Measurements from ENCODE around the gene TIA1. TPM values are rescaled to one million over a fixed set of nuclear protein-coding genes. Genes with fewer than 3 reads are reported as not detected.
"Not testable (repeated sequence)": the region's sequence is repeated elsewhere in the genome, so short reads cannot be mapped to it uniquely, and the experiment has no call there.

Gene TIA1
- total RNA-seq, 4 donors from 2014 or later = 45.1 to 134 (median 78.0) TPM

DNA sequence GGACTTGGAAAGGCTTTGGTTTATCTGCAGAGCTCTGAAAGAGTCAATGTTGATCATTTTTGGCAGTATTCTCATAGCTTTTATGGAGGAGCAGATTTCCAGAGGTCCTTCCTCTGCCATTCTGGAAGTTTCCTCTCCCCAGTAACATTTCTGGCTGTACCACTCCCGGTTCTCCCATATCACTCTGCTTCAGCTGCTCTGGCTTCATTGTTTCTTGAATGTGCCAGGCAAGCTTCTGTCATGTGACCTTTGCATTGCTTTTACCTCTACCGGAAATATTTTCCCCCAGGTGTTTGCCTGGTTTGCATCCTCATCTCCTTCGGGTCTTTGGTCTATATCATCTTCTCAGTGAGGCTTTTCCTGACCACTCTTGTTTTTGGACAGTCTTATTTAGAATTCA lies 21.9 kb upstream of the TIA1 start:
- Histone ChIP-seq H3K4me3 (no peak overlapping the region), H3K36me3 (peaks cover 2 to 46% of the 10 kb centered on the region in 2 donors), H3K4me1 (peaks cover 0 to 9% (median 0%) of the 10 kb centered on the region in 3 donors), H3K27ac (no peak overlapping the region), H3K9me3 (no peaks in the 10 kb centered on the region), H3K27me3 (no peaks in the 10 kb centered on the region)
- TF ChIP-seq POLR2A (IDR thresholded peaks at IDR 0.05) = no peak
- TF ChIP-seq, protein P1, sequence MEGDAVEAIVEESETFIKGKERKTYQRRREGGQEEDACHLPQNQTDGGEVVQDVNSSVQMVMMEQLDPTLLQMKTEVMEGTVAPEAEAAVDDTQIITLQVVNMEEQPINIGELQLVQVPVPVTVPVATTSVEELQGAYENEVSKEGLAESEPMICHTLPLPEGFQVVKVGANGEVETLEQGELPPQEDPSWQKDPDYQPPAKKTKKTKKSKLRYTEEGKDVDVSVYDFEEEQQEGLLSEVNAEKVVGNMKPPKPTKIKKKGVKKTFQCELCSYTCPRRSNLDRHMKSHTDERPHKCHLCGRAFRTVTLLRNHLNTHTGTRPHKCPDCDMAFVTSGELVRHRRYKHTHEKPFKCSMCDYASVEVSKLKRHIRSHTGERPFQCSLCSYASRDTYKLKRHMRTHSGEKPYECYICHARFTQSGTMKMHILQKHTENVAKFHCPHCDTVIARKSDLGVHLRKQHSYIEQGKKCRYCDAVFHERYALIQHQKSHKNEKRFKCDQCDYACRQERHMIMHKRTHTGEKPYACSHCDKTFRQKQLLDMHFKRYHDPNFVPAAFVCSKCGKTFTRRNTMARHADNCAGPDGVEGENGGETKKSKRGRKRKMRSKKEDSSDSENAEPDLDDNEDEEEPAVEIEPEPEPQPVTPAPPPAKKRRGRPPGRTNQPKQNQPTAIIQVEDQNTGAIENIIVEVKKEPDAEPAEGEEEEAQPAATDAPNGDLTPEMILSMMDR (IDR thresholded peaks at IDR 0.05) = no peak
- TF ChIP-seq POLR2AphosphoS5 (IDR thresholded peaks at IDR 0.05) = no peak
- no peak for TF ChIP-seq EP300 (IDR thresholded peaks at IDR 0.05)
- WGBS, 2 donors (ENCODE audit: low coverage in 1 of 2) = 50 to 77% methylated on average over 2 to 3 of the region's 3 CpGs
- ATAC-seq = no peak

GRCh38 chr2:70269422-70270302 lies 21.2 kb upstream of the TIA1 start:
- not testable (repeated sequence) for H3K27me3 ChIP-seq, H3K4me3 ChIP-seq, H3K27ac ChIP-seq, ATAC-seq, H3K9me3 ChIP-seq
- Histone ChIP-seq H3K4me1 (peaks cover 0 to 11% (median 0%) of the 10 kb centered on the region in 3 donors), H3K36me3 (peaks cover 0 to 46% of the 10 kb centered on the region in 2 donors)
- 90 to 92% methylated on average over 7 to 15 of the region's 18 CpGs for WGBS, 2 donors (ENCODE audit: low coverage in 1 of 2)

GRCh38 chr2:70266925-70267324 lies 18.5 kb upstream of the TIA1 start:
- no CpG with 5 or more reads among the region's 30 CpGs for WGBS, 2 donors (ENCODE audit: low coverage in 1 of 2)
- H3K9me3 ChIP-seq, H3K27ac ChIP-seq, ATAC-seq, H3K4me3 ChIP-seq, H3K27me3 ChIP-seq: not testable (repeated sequence)
- Histone ChIP-seq H3K4me1 (peaks cover 0 to 32% (median 0%) of the 10 kb centered on the region in 3 donors), H3K36me3 (peaks cover 0 to 65% of the 10 kb centered on the region in 2 donors)

- Histone ChIP-seq H3K27ac (peak overlapping the region in 3 of 4 donors; percentile 86 to 93 (median 93)), H3K9me3 (no peaks in the 10 kb centered on the region), H3K36me3 (peaks cover 0 to 44% of the 10 kb centered on the region in 2 donors), H3K27me3 (no peaks in the 10 kb centered on the region), H3K4me1 (peaks cover 2 to 68% (median 12%) of the 10 kb centered on the region in 3 donors), H3K4me3 (no peak overlapping the region)
- ATAC-seq = no peak
- TF ChIP-seq POLR2A (IDR thresholded peaks at IDR 0.05) = no peak
- no peak for TF ChIP-seq EP300 (IDR thresholded peaks at IDR 0.05)
- TF ChIP-seq, protein P1 (IDR thresholded peaks at IDR 0.05) = no peak
- TF ChIP-seq POLR2AphosphoS5 (IDR thresholded peaks at IDR 0.05) = no peak
- WGBS, 2 donors (ENCODE audit: low coverage in 1 of 2) = 25 to 47% methylated on average over 1 of the region's 1 CpG
Observed at GRCh38 chr2:70261501-70261900, 13.1 kb upstream of the TIA1 start.

- Histone ChIP-seq H3K9me3 (no peaks in the 10 kb centered on the region), H3K4me1 (peaks cover 2 to 56% (median 12%) of the 10 kb centered on the region in 3 donors), H3K36me3 (peaks cover 0 to 14% of the 10 kb centered on the region in 2 donors), H3K27ac (peak overlapping the region; percentile 51 to 93 (median 90)), H3K4me3 (peak overlapping the region; percentile 65 to 95), H3K27me3 (no peaks in the 10 kb centered on the region)
- ATAC-seq = peak; percentile 48
- 0% methylated on average over 3 of the region's 12 CpGs; no CpG with 5 or more reads in 1 of the 2 donors for WGBS, 2 donors (ENCODE audit: low coverage in 1 of 2)
- TF ChIP-seq POLR2AphosphoS5 (IDR thresholded peaks at IDR 0.05) (no peak), EP300 (IDR thresholded peaks at IDR 0.05) (no peak), POLR2A (IDR thresholded peaks at IDR 0.05) (no peak)
- TF ChIP-seq, protein P1 (IDR thresholded peaks at IDR 0.05) = no peak
Observed at GRCh38 chr2:70258532-70258875, 10.1 kb upstream of the TIA1 start.
